ENCODE measurements around the gene SIK3.

Gene SIK3

DNA sequence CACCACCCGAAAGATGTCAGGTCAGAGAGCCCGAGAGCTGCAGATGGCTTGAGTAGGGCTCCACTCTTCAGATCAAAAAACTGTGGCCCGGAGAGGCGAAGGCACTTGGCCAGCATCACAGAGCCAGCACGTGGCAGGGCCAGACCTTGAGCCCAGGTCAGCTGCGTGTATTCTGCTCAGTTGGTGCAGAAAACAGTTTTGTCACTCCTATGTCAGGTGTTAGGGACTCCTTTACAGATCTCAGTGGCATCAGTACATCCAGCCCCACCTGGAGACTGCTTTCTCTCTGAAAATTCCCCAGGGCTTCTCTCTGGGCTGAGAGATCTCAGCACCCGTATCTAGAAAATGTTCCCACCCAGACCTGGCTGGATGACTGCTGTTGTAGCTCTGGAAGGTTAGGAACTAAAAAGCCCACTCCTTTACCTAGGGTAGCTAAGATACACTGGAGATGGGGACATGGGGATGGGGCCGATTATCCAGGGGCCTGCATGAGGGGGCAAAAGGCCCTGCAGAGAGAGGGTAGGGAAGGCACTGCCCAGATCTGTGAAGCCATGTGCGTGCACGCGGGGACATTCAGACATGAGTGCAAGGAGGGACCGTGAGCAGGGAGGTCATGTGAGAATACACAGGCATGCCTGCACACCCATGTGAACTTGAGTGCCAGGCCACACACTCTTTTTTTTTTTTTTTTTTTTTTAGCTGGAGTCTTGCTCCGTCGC lies 264.3 kb downstream of the SIK3 start:
- DNase-seq, result no peak

DNA sequence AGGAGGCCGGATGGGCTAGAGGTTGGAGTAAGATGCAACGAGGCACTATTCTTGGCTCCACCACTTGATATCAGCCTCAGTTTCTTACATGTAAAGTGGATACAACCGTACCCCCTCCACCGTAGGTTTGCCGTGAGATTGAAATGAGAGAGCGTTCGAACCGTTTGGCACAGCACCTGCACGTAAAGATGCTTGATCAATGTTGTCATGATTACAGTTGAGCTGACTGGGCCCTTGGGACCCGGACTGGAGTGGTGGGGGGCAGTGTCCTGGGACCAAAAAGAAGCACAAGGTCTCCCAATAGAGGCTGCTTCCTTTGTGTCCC lies 264.8 kb downstream of the SIK3 start:
- DNase-seq, result no peak

DNA sequence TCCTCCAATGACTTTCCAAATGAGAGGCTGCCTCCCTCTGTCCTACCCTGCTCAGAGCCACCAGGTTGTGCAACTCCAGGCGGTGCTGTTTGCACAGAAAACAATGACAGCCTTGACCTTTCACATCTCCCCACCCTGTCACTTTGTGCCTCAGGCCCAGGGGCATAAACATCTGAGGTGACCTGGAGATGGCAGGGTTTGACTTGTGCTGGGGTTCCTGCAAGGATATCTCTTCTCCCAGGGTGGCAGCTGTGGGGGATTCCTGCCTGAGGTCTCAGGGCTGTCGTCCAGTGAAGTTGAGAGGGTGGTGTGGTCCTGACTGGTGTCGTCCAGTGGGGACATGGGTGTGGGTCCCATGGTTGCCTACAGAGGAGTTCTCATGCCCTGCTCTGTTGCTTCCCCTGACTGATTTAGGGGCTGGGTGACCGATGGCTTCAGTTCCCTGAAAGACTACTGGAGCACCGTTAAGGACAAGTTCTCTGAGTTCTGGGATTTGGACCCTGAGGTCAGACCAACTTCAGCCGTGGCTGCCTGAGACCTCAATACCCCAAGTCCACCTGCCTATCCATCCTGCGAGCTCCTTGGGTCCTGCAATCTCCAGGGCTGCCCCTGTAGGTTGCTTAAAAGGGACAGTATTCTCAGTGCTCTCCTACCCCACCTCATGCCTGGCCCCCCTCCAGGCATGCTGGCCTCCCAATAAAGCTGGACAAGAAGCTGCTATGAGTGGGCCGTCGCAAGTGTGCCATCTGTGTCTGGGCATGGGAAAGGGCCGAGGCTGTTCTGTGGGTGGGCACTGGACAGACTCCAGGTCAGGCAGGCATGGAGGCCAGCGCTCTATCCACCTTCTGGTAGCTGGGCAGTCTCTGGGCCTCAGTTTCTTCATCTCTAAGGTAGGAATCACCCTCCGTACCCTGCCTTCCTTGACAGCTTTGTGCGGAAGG lies 265.6 kb downstream of the SIK3 start:
- no peak for DNase-seq

GRCh38 chr11:116831790-116832349 lies 266.4 kb downstream of the SIK3 start:
- DNase-seq, result no peak

DNA sequence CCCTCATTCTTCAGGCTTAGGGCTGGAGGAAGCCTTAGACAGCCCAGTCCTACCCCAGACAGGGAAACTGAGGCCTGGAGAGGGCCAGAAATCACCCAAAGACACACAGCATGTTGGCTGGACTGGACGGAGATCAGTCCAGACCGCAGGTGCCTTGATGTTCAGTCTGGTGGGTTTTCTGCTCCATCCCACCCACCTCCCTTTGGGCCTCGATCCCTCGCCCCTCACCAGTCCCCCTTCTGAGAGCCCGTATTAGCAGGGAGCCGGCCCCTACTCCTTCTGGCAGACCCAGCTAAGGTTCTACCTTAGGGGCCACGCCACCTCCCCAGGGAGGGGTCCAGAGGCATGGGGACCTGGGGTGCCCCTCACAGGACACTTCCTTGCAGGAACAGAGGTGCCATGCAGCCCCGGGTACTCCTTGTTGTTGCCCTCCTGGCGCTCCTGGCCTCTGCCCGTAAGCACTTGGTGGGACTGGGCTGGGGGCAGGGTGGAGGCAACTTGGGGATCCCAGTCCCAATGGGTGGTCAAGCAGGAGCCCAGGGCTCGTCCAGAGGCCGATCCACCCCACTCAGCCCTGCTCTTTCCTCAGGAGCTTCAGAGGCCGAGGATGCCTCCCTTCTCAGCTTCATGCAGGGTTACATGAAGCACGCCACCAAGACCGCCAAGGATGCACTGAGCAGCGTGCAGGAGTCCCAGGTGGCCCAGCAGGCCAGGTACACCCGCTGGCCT lies 267.9 kb downstream of the SIK3 start:
- no peak for DNase-seq

DNA sequence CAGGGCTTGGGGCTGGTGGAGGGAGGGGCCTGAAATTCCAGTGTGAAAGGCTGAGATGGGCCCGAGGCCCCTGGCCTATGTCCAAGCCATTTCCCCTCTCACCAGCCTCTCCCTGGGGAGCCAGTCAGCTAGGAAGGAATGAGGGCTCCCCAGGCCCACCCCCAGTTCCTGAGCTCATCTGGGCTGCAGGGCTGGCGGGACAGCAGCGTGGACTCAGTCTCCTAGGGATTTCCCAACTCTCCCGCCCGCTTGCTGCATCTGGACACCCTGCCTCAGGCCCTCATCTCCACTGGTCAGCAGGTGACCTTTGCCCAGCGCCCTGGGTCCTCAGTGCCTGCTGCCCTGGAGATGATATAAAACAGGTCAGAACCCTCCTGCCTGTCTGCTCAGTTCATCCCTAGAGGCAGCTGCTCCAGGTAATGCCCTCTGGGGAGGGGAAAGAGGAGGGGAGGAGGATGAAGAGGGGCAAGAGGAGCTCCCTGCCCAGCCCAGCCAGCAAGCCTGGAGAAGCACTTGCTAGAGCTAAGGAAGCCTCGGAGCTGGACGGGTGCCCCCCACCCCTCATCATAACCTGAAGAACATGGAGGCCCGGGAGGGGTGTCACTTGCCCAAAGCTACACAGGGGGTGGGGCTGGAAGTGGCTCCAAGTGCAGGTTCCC lies 268.6 kb downstream of the SIK3 start, which contains the start of gene APOC3:
TSS of gene APOC3 (plus strand) at position 383 of the 659 bp plus-strand sequence. CDS start 676 bp downstream, outside the sequence.
- no peak for DNase-seq

GRCh38 chr11:116828632-116829524 lies 269.4 kb downstream of the SIK3 start:
- DNase-seq, result no peak

DNA sequence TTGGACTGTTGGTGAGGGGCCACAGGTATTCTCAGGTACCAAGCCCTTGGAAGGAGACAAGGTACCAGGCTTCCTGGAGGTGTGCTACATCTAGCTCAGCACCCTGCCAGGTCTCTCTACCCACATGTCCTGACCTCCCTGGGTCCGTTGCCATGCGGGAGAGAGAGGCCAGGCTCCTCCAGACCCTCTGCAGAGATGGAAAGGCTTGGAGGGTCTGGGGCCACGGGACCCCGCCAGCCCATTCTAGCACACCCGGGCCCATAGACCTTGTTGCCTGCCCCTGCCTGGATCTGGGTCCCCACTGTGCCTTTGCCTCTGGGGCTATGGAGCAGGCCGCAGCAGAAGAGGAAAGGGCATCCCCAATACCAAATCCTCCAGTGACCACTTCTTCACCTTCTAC lies 270.8 kb downstream of the SIK3 start:
- no peak for DNase-seq

GRCh38 chr11:116826751-116827431 lies 271.3 kb downstream of the SIK3 start:
- DNase-seq, result no peak

GRCh38 chr11:116825854-116826750 lies 272.1 kb downstream of the SIK3 start:
- DNase-seq, result no peak

DNA sequence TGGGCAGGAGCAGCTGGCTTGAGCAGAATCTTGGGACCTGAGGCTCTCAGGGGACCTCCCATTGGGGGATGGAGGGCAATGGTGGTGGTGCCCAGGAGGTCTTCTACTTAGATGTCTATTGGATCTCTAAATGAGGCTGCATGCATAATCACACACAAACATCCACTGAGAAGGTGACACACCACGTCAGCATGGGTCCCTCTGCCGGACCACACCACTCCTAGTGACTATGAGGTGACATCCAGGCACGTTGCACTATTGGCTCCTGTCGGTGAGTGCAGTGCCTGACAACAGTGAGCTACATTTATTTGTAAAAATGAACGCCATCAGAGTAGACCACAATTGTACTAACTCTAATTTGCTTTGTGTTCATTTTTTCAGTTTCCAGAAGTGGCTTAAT lies 272.8 kb downstream of the SIK3 start:
- DNase-seq, result no peak

DNA sequence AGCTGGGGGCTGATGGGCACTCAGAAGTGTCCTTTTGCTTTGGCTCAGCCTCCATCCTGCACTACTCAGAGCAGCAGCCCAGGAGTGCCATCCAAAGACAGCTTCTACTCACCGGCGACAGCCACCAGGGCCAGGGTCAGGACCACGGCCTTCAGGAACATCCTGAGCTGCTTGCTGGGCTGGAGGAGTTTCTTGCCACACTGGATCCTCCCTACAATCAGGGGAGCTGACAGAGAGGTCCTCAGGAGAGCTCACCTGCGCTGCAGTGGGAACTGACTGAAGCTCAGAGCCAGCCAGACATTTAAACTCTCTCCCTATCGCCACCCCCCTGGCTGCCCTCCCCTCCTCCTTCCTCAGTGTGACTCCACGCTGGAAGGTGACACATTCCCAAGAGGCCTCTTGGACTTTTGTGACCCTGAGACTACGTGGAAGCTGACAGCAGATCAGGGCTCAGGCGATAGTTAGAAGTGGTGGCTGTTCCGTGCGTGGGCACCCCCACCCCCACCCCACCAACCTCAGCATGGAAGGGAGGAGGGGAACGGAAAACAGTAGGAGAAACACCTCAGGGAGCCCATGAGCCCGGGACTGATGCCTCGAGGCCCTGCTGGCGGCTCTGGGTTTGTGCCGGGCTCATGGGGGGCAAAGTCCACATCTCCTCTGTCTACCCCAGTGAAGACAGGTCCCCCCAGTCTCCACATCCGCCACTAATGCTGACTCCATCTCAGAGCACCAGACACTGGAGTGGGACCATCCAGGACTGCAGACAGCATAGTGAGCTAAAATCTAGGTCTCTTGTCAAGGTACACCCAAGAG lies 275.0 kb downstream of the SIK3 start, which contains the start of gene APOA4:
TSS of gene APOA4 (minus strand) at position 274 of the 813 bp plus-strand sequence. CDS start at position 161, 113 bp downstream.
- no peak for DNase-seq

DNA sequence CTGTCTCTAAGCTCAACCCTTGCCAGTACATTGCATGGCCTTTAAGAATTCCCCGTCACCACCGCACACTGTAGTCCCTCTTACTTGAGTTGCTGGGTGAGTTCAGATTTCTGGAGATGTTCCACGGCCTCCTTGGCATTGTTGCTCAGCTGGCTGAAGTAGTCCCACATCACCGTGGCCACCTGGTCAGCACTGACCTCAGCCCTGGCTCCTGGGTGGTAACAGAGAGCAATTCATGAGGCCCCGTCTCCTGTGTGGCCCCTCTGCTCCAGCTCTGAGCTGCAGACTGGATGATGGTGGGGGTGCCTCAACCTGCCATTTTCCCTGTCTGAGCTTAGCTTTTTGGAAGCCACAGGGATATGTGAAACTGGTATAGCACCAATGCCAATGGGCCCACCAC lies 275.7 kb downstream of the SIK3 start:
- no peak for DNase-seq

- DNase-seq, result no peak
Measured at GRCh38 chr11:116821050-116821918, 276.9 kb downstream of the SIK3 start.

GRCh38 chr11:116819049-116819448 lies 279.2 kb downstream of the SIK3 start:
- no peak for DNase-seq

DNA sequence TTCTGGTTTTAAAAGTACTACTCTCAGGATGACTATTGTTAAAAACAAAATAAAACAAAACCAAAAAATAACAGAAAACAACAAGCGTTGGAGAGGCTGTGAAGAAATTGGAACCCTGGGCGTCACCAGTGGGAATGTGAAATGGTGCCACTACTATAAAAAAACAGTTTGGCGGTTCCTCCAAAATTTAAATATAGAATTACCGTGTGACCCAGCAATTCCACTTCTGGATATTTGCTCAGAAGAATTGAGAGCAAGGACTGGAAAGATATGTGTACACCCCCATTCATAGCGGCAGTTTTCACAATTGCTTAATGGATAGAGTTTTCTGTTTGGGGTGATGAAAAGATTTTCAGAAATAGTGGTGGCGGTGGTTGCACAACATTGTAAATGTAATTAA lies 283.7 kb downstream of the SIK3 start:
- no peak for DNase-seq

GRCh38 chr11:116813781-116814471 lies 284.3 kb downstream of the SIK3 start:
- no peak for DNase-seq
